MM.1S (cell line): ENCODE results near the gene MRPL1.

Source experiments
- CTCF ChIP-seq: fragments of 300-600 bp; sonication (generic); IDR thresholded peaks from 2 replicates; pipeline ENCODE4 v1.5.1; 2016; ENCODE audit warnings: antibody characterized with exemption, low read length, mixed read lengths
- EZH2 ChIP-seq: fragments of 300-600 bp; sonication (generic); optimal IDR thresholded peaks from 2 replicates; pipeline ENCODE3; 2017; ENCODE audit warnings: low read depth, mild to moderate bottlenecking, antibody characterized with exemption, low read length, mixed read lengths

GRCh38 chr4:77960367-77960766 is 97.7 kb downstream of the MRPL1 start:
- TF ChIP-seq EZH2 (no peak), CTCF (no peak)
